ENCODE results near the gene DNAH1. TPM values are rescaled to one million over a fixed set of nuclear protein-coding genes. Genes with fewer than 3 reads are reported as not detected.

The DNAH1 gene
- total and polyA plus RNA-seq, 2 of the 4 experiments (the other 2 are of a cell fraction), result 2.0 to 4.0 TPM

DNA sequence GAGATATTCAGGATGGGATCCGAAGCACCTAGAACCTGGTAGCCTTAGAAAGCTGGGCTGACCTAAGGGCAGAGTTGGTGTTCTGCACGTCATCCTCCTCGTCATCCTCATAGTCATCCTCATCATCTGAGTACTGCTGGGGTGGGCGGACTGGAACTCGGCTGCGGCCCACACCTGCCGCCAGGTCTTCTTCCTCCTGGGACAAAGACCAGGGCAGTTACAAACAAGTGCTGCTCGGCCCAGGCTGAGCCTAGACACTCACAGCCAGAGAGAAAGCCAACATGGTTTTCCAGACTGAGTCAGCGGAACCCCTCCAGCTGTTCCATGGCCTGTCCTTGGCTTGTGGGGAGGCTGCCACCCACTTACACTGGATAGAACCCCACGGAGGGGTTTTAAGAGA is 88.3 kb downstream of the DNAH1 start:
- Histone ChIP-seq H3K9me1 (ENCODE audit: insufficient read depth, low read length) (0 out of 2 replicates have a peak, but pooled peaks cover 12% of the 10 kb centered on the region), H2BK20ac (ENCODE audit: low read depth, low read length) (no peak overlapping the region), H3K4me1 (ENCODE audit: control insufficient read depth, insufficient read depth, low read length) (peaks cover 8% of the 10 kb centered on the region; the same call in 1 of the 2 replicates), H2AK5ac (ENCODE audit: low read depth, low read length) (no peak overlapping the region), H4K91ac (ENCODE audit: insufficient read depth, low read depth, low read length) (no peak overlapping the region), H3K18ac (ENCODE audit: low read depth, low read length) (no peak overlapping the region), H3K14ac (replicated peaks; ENCODE audit: low read depth, low read length) (no peak overlapping the region), H3K9ac (ENCODE audit: low read depth, low read length) (no peak overlapping the region), H3K4me3 (ENCODE audit: insufficient read depth, low read depth, low read length) (no peak overlapping the region), H3K79me1 (ENCODE audit: low read depth in 1 of 2, low read length in 2 of 2) (peaks cover 18 to 34% of the 10 kb centered on the region in 2 experiments), H2AK9ac (replicated peaks; ENCODE audit: low read depth, low read length, poor library complexity) (no peak overlapping the region), H2BK15ac (ENCODE audit: low read depth, low read length) (no peak overlapping the region), H2BK5ac (ENCODE audit: low read depth, low read length, poor library complexity, severe bottlenecking) (no peak overlapping the region), H3K27me3 (ENCODE audit: control insufficient read depth, insufficient read depth, low read length) (no peaks in the 10 kb centered on the region), H3K36me3 (ENCODE audit: control insufficient read depth, insufficient read depth, low read length) (peaks cover 72% of the 10 kb centered on the region), H3K27ac (ENCODE audit: insufficient read depth, low read length) (no peak overlapping the region), H4K8ac (ENCODE audit: low read depth in 2 of 2, low read length in 2 of 2) (no peak overlapping the region), H4K5ac (ENCODE audit: low read depth, low read length) (no peak overlapping the region), H2BK120ac (ENCODE audit: low read depth, low read length) (no peak overlapping the region), H4K20me1 (ENCODE audit: insufficient read depth, low read length) (no peaks in the 10 kb centered on the region; the same call in 1 of the 2 replicates), H3K4ac (ENCODE audit: low read depth, low read length) (no peak overlapping the region), H2AFZ (replicated peaks; ENCODE audit: low read length, poor library complexity) (no peak overlapping the region), H3K23ac (ENCODE audit: low read depth, low read length) (no peak overlapping the region), H3K4me2 (ENCODE audit: low read depth, low read length) (no peak overlapping the region), H3K9me3 (ENCODE audit: control insufficient read depth, insufficient read depth, low read length) (no peaks in the 10 kb centered on the region), H3K56ac (ENCODE audit: extremely low read depth, insufficient read depth, low read length) (no peak overlapping the region)
- in situ Hi-C loops (cut with MboI; ENCODE audit: low sequenced_read_pairs), result no loop called here
- no peak for DNase-seq
- ATAC-seq (ENCODE audit: low read depth), result no peak
- no peak for TF ChIP-seq MAZ (IDR thresholded peaks at IDR 0.05; ENCODE audit: borderline replicate concordance, low read depth, low read length)
- dilution Hi-C loops (cut with HindIII; ENCODE audit: low sequenced_read_pairs, unreplicated experiment), result no loop called here
- POLR2A ChIA-PET (ENCODE audit: unreplicated experiment), result no interaction called here
- intact Hi-C loops (cut with micrococcal nuclease), result no loop called here
- BruUV-seq (replicated peaks), result no TSS peak
- CTCF ChIA-PET, result no interaction called here
- WGBS, 2 experiments (ENCODE audit: extremely low coverage in 2 of 2, insufficient read length in 1 of 2), result 70% methylated on average over 2 of the region's 10 CpGs; no CpG with 5 or more reads in 1 of the 2 experiments
